ENCODE data around the gene C19orf67. TPM values are rescaled to one million over a fixed set of nuclear protein-coding genes. Genes with fewer than 3 reads are reported as not detected.

Gene C19orf67
- total and polyA plus RNA-seq, 2 of the 13 experiments (the other 11 are each of a cell fraction or from before 2014, with no cell fraction given) = 0.11 to 0.32 TPM

- TF ChIP-seq KLF16 (CRISPR knock-in tag; IDR thresholded peaks at IDR 0.05) (peak in 1 of 2 experiments; percentile 75; a peak in 1 of 4 replicates), ZSCAN31 (CRISPR knock-in tag; IDR thresholded peaks at IDR 0.05; ENCODE audit: low read depth) (peak; percentile 17; the same call in 1 of the 2 replicates), BRCA1 (CRISPR knock-in tag; IDR thresholded peaks at IDR 0.05) (no peak), GFI1 (CRISPR knock-in tag; IDR thresholded peaks at IDR 0.05; ENCODE audit: borderline replicate concordance) (0 out of 2 replicates have a peak, but pooled peaks have one; percentile 60), ELF4 (CRISPR knock-in tag; IDR thresholded peaks at IDR 0.05; ENCODE audit: borderline replicate concordance) (peak; percentile 88), ZNF713 (CRISPR knock-in tag; IDR thresholded peaks at IDR 0.05) (peak; percentile 80; the same call in 1 of the 2 replicates), TERF1 (CRISPR knock-in tag; IDR thresholded peaks at IDR 0.05) (no peak), KMT2B (CRISPR knock-in tag; IDR thresholded peaks at IDR 0.05) (peak; percentile 68), ZNF784 (CRISPR knock-in tag; IDR thresholded peaks at IDR 0.05; ENCODE audit: borderline replicate concordance) (no peak), STAG1 (CRISPR knock-in tag; IDR thresholded peaks at IDR 0.05) (no peak; the same call in 1 of the 2 replicates), ZFY (CRISPR knock-in tag; IDR thresholded peaks at IDR 0.05) (peak; percentile 84), ZBTB1 (CRISPR knock-in tag; IDR thresholded peaks at IDR 0.05; ENCODE audit: borderline replicate concordance) (no peak), BCL3 (CRISPR knock-in tag; IDR thresholded peaks at IDR 0.05) (no peak), LCORL (IDR thresholded peaks at IDR 0.05) (no peak), LCORL (CRISPR knock-in tag; IDR thresholded peaks at IDR 0.05) (0 out of 2 replicates have a peak, but pooled peaks have one; percentile 31), ZNF7 (CRISPR knock-in tag; IDR thresholded peaks at IDR 0.05) (no peak), PBX3 (CRISPR knock-in tag; IDR thresholded peaks at IDR 0.05; ENCODE audit: borderline replicate concordance) (no peak), FOXA1 (IDR thresholded peaks at IDR 0.05) (no peak), FOXA1 (CRISPR knock-in tag; IDR thresholded peaks at IDR 0.05) (peak; percentile 55), ZNF841 (CRISPR knock-in tag; IDR thresholded peaks at IDR 0.05; ENCODE audit: borderline replicate concordance) (no peak), ZNF564 (CRISPR knock-in tag; IDR thresholded peaks at IDR 0.05) (peak; percentile 80), TBP (CRISPR knock-in tag; IDR thresholded peaks at IDR 0.05) (no peak)
These were observed 4.4 kb downstream of the C19orf67 start (continued) for GRCh38 chr19:14080887-14081796.
